Measurements from ENCODE around the gene TTR.

TTR gene

DNA sequence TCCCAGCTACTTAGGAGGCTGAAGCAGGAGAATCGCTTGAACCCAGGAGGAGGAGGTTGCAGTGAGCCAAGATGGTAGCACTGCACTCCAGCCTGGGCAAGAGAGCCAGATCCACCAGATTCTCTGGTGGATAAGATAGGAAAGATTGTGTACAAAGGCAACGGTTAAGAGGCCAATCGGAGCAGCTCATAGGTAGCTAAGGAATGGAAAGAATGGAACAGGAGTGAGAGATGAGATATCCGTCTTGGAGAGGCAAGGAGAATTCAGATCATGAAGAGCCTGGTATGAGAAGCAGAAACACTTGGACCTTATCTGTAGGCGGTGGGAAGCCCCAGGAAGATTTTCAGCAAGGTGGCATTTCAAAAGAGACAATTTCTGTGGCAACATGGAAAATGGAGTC is 27.1 kb downstream of the TTR start:
- TF ChIP-seq, protein P1, sequence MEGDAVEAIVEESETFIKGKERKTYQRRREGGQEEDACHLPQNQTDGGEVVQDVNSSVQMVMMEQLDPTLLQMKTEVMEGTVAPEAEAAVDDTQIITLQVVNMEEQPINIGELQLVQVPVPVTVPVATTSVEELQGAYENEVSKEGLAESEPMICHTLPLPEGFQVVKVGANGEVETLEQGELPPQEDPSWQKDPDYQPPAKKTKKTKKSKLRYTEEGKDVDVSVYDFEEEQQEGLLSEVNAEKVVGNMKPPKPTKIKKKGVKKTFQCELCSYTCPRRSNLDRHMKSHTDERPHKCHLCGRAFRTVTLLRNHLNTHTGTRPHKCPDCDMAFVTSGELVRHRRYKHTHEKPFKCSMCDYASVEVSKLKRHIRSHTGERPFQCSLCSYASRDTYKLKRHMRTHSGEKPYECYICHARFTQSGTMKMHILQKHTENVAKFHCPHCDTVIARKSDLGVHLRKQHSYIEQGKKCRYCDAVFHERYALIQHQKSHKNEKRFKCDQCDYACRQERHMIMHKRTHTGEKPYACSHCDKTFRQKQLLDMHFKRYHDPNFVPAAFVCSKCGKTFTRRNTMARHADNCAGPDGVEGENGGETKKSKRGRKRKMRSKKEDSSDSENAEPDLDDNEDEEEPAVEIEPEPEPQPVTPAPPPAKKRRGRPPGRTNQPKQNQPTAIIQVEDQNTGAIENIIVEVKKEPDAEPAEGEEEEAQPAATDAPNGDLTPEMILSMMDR (IDR thresholded peaks at IDR 0.05): no peak

DNA sequence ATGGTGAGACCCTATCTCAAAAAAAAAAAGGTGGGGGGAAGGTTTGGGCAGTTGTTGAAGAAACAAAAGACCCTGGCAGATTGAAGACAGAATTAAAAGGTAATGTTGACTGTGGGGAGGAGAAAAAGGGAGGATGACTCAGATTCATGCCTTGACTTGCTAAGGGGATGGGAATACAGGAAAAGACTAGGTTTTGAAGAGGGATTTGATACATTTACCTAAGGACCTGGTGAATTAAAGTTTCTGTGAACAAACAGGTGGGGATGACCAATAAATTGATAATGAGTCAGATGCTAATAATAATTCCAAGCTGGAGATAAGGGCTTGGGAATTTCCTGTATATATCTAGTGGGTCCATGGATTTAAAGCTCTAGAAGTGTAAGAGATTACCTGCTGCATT is 27.6 kb downstream of the TTR start:
- TF ChIP-seq, protein P1 (IDR thresholded peaks at IDR 0.05): no peak

DNA sequence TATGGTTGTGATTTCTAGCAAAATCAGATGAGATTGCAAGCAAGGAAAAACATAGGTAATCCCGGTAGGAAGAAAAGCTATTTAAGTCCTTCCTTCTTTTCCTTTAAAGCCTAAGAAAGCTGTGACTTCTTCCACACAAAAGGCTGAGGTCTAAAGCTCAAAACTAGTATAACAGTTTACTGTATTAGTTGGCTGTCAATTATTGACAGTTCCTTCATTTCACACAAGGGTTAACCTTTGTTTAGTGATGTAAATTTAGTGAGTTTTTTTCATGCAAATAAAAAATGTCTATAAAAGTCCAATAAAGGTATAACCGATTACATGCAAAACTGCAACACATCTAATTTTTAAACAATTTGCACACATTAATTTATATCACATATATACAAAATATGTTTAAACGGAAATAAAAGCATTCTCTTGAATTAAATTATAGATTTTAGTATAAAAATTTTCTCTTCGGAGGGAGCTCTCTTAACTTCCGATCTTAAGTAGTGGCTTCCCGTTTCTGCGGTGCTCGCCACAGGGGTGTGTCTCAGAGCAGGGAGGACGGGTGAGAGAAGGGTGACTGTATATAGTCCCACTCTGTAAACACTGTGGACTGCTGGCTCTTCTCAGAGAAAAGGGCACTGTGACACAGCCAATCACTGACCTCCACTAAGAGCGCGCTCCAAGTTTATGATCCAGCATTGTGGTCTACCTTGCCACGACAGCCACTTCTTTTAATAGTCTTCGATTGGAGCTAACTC is 33.4 kb downstream of the TTR start:
- TF ChIP-seq, protein P1 (IDR thresholded peaks at IDR 0.05): no peak

DNA sequence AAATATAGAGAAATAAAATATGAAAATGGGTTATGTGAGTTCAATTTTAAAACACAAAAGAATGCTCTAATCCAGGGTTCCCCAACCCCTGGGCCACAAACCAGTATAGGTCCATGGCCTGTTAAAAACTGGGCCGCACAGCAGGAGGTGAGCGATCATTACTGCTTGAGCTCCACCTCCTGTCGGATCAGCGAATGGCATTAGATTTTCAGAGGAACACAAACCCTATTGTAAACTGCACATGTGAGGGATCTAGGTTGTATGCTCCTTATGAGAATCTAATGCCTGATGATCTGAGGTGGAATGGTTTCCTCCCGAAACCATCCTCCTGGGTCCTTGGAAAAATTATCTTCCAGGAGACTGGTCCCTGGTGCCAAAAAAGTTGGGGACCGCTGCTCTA is 34.7 kb downstream of the TTR start:
- TF ChIP-seq, protein P1 (IDR thresholded peaks at IDR 0.05): no peak

DNA sequence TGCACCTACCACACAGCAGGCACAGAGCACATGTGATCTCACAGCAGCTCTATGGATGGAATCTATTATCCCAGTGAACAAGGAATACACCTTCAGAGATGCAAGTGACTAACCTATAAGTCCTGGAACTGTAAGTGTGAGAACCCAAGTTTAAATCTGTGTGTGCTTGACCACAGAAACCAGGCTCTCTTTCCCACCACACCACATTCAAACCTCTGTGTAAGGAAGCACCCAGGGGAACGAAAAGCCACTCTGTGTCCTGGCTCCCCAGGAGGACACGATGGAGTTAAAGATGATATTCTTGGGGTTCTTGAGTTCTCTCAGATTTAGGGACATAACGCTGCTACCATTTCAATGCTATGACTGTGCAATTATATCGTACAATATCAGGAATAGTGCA is 38.9 kb downstream of the TTR start:
- TF ChIP-seq, protein P1 (IDR thresholded peaks at IDR 0.05): no peak

DNA sequence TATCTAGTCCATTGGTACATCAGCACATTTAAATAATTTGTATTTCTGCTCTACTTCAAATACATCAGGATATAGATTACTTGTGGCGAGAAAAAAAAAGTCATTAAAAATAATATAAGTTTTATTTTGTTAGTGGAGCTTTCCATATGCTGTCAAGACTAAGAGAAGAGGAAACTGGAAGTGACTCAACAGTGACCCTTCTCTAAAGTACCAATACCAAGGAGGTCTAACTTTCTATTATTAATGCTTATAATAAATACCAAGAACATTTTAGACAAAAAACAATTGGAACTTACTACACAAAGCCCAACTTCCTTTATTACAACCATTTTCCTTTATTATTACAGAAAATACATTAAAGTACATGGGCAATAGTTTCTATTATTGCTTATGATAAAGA is 39.8 kb downstream of the TTR start:
- TF ChIP-seq, protein P1 (IDR thresholded peaks at IDR 0.05): no peak

DNA sequence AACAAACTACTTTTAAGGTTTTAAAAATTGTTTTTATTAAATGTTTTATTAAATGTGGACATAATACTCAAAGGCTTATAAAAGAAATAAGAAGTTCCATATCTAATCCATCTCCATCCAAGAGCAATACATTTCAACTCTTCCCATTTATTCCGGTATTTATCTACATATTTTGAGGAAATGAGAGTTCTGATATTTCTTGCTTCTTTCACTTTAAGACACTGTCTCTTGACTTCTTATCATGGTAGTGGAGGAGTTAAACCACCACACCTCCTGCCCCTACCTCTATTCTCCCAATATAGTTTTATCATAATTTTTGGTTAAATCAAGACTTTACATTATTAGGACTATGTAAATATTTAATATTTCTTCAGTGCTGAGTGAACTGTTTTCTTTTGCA is 40.7 kb downstream of the TTR start:
- TF ChIP-seq, protein P1 (IDR thresholded peaks at IDR 0.05): no peak

Data from LNCAP (cell line).